K562 (cell line): ENCODE measurements around the gene ZNF302. TPM values are rescaled to one million over a fixed set of nuclear protein-coding genes. Genes with fewer than 3 reads are reported as not detected.

ENCODE experiments used
- GTF2B ChIP-seq: IDR thresholded peaks from 2 replicates; pipeline ENCODE4 v1.6.1; 2011; ENCODE audit not compliant: insufficient read length; ENCODE audit errors: extremely low read depth
- GTF2F1 ChIP-seq: IDR thresholded peaks from 2 replicates; pipeline ENCODE4 v1.6.1; 2011; ENCODE audit warnings: low read depth, low read length, improper control_type of control experiment
- KAT2B ChIP-seq: IDR thresholded peaks from one replicate; pipeline ENCODE4 v1.6.1; 2012; ENCODE audit warnings: low read depth, mild to moderate bottlenecking, control low read depth, inconsistent platforms, low read length, moderate library complexity
- ZNF592 ChIP-seq: fragments of 450-650 bp; IDR thresholded peaks from 2 replicates; pipeline ENCODE4 v1.6.1; 2017; ENCODE audit warnings: antibody characterized with exemption, mild to moderate bottlenecking
- polyA plus RNA-seq, 8 experiments: library from polyadenylated mRNA; depleted of rRNA in 4 of 8; stranded (reverse) in 5 of 8; unstranded in 3 of 8; fragments of >200 nt; fragmentation: Nextera tagmentation in 2 of 8; fragmentation: Illumina TruSeq in 1 of 8; extraction: Ambion mirVana in 2 of 8; extraction: Trizol in 1 of 8; gene quantifications; 2 replicates each; pipeline versions ENCODE4 v1.2.1 to v1.2.3, GENCODE V29; 2011 to 2014; ENCODE audit warnings: inconsistent platforms in 1 of 8, missing spikeins in 1 of 8
- total RNA-seq, 7 experiments: library from RNA; depleted of rRNA in 6 of 7; stranded (reverse); fragments of >200 nt in 6 of 7; fragmentation: Illumina TruSeq in 2 of 7; extraction: Trizol in 2 of 7; gene quantifications; 2 replicates each; pipeline versions ENCODE4 v1.2.1 to v1.2.3, GENCODE V29; 2011 to 2021; ENCODE audit warnings: low replicate concordance in 1 of 7

Gene ZNF302
- total and polyA plus RNA-seq, 9 of the 15 experiments (the other 6 are each of a cell fraction or from before 2014, with no cell fraction given) = 0.08 to 1.0 (median 0.27) TPM; not detected in 1

DNA sequence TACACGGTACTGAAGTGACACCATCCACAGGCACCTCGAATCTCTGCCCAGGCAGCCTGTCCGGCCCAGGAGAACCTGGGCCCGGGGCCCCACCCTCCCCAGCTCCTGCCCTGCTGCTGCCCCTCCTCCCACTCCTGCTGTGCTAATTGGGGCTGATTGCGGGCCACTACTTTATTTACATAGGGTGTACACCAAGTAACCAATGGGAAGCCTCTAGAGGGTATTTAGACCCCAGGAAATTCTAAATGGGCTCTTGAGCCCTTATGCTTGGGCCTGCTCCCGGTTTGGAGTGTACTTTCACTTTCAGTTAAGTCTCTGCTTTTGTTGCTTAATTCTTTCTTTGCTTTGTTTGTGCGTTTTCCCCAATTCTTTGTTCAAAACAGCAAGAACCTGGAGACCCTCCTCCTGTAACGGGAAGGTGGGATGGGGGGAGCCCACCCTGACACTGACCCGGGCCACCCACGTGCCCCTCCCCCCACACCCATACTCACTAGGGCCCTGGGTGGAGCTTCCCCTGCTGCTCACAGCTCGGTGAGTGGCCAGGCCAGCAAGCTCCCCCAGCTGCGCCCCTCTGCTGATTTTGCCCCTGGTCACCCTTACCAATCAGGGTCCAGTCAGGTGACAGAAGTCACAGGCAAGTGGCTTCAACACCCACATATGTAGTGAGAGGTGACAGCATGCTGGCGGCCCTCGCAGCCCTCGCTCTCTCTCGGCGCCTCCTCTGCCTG lies 10.0 kb upstream of the ZNF302 start (continued):
- TF ChIP-seq ZNF592 = 0 out of 2 replicates have a peak, but pooled peaks have one; percentile 25
- TF ChIP-seq KAT2B = no peak
- no peak for TF ChIP-seq GTF2B
- TF ChIP-seq GTF2F1 = no peak
